DOHH2 (cell line): ENCODE results near the gene TTLL8.

Source experiments
- EZH2phosphoT487 ChIP-seq: fragments of 200-600 bp; sonication (generic); IDR thresholded peaks from 2 replicates; pipeline ENCODE4 v1.6.1; 2017; ENCODE audit warnings: borderline replicate concordance, mild to moderate bottlenecking, antibody characterized with exemption, low read length, moderate library complexity, mixed read lengths
- TF ChIP-seq, protein P1 (sequence below): fragments of 200-600 bp; sonication (generic); IDR thresholded peaks from one replicate; pipeline ENCODE4 v1.5.1; 2014; ENCODE audit warnings: antibody characterized with exemption, mild to moderate bottlenecking, low read depth, low read length; ENCODE audit not compliant: poor library complexity, severe bottlenecking

DNA sequence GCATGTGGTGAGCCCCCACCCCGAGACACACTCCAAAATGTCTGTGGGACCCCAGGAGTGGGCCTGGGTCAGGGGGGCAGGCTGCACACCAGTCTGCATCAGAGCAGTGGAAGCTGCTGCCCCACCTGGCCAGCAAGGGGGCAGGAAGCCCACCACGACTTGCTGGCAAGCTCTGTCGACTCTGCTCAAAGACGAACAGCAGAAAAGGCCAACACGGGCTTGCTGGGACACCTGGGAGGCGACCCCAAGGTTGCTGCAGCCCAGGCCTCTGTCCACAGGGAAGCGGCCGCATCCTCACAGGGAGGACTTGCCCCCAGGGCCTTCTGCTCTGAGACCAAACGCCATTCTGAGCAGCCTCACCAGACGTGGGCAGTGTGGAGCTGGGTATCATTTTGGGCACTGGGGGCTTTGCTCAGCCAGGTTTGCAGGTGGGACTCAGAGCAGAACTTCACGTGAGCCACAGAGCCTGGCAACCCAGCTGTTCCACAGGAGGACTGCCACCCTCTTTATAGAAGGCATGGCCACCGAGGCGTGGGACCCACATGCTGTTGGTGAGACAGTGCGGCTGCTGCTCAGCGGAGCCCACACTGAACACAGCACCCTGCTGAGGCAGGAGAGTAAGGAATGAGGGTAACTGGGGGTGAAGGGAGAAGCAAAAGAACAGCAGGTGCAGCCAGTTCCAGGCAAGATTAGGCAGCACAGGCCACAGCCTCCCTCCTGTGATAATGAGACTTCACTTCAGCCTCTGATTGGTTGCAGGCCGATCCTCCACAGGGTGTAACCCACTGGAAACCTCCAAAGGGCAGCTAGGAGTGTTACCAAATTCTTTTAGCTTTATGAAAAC lies 56.5 kb downstream of the TTLL8 start:
- TF ChIP-seq, protein P1, sequence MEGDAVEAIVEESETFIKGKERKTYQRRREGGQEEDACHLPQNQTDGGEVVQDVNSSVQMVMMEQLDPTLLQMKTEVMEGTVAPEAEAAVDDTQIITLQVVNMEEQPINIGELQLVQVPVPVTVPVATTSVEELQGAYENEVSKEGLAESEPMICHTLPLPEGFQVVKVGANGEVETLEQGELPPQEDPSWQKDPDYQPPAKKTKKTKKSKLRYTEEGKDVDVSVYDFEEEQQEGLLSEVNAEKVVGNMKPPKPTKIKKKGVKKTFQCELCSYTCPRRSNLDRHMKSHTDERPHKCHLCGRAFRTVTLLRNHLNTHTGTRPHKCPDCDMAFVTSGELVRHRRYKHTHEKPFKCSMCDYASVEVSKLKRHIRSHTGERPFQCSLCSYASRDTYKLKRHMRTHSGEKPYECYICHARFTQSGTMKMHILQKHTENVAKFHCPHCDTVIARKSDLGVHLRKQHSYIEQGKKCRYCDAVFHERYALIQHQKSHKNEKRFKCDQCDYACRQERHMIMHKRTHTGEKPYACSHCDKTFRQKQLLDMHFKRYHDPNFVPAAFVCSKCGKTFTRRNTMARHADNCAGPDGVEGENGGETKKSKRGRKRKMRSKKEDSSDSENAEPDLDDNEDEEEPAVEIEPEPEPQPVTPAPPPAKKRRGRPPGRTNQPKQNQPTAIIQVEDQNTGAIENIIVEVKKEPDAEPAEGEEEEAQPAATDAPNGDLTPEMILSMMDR, result peak; percentile 10
- TF ChIP-seq EZH2phosphoT487, result no peak
